ENCODE measurements around the gene IPO9.

Gene IPO9

DNA sequence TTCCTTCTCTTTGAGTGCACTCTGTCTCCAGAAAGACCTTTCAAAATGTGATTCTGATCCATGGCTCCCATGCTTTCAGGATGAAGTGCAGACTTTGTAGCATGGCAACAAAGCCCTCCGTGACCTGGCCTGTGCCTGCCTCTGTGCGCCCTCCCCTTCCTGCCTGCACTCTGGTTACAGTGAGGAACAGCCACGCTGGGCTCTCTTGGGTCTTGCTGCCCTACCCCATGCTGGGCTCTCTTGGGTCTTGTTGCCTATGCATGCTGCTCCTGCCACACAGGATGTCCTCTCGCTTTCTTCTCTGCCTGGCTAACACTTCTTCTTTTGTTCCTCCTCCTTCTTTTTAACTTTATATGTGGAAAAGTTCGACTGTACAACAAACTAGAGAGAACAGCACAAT, 89.4 kb downstream of the IPO9 start:
- no peak overlapping the region for H3K4me3 ChIP-seq (ENCODE audit: low read length)
- TF ChIP-seq, protein P1, sequence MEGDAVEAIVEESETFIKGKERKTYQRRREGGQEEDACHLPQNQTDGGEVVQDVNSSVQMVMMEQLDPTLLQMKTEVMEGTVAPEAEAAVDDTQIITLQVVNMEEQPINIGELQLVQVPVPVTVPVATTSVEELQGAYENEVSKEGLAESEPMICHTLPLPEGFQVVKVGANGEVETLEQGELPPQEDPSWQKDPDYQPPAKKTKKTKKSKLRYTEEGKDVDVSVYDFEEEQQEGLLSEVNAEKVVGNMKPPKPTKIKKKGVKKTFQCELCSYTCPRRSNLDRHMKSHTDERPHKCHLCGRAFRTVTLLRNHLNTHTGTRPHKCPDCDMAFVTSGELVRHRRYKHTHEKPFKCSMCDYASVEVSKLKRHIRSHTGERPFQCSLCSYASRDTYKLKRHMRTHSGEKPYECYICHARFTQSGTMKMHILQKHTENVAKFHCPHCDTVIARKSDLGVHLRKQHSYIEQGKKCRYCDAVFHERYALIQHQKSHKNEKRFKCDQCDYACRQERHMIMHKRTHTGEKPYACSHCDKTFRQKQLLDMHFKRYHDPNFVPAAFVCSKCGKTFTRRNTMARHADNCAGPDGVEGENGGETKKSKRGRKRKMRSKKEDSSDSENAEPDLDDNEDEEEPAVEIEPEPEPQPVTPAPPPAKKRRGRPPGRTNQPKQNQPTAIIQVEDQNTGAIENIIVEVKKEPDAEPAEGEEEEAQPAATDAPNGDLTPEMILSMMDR (IDR thresholded peaks at IDR 0.05; ENCODE audit: insufficient read depth, low read depth, low read length, missing control alignments) = no peak
- no peak for DNase-seq (ENCODE audit: low read depth)

DNA sequence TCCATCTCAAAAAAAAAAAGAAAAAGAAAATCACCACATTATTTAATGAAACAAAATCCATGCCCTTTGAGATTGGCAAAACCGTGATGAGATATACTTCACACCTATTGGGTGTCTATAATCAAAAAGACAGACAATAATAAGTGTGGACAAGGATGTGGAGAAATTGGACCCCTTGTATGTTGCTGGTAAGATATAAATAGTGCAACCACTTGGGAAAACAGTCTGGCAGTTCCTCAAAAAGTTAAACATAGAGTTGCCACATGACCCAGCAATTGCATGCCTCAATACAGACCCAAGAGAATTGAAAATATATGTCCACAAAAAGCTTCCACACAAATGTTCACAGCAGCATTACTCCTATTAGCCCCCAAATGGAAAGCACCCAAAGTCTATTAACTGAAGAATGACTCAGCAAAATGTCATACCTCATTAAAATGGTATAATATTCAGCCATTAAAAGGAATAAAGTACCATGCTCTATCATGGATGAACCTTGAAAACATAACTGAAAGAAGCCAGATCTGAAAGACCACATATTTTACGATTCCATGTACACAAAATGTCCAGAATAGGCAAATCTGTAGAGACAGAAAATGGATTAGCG, 93.1 kb downstream of the IPO9 start:
- H3K4me3 ChIP-seq (ENCODE audit: low read length) = no peak overlapping the region
- TF ChIP-seq, protein P1 (IDR thresholded peaks at IDR 0.05; ENCODE audit: insufficient read depth, low read depth, low read length, missing control alignments) = no peak
- no peak for DNase-seq (ENCODE audit: low read depth)

DNA sequence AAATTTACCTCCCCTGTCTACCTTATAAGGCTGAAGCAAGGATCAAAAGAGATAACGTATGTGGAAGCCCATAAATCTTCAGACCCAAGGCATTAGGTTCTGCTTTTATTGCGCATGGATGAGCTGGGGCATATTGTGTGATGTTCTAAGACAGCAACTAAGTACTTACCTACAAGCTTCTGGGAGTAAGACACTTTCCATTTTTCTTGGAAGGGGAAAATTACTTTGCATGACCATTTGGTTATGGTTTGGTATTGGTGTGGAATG, 96.3 kb downstream of the IPO9 start:
- DNase-seq (ENCODE audit: low read depth) = no peak
- H3K4me3 ChIP-seq (ENCODE audit: low read length) = no peak overlapping the region
- TF ChIP-seq, protein P1 (IDR thresholded peaks at IDR 0.05; ENCODE audit: insufficient read depth, low read depth, low read length, missing control alignments) = no peak

DNA sequence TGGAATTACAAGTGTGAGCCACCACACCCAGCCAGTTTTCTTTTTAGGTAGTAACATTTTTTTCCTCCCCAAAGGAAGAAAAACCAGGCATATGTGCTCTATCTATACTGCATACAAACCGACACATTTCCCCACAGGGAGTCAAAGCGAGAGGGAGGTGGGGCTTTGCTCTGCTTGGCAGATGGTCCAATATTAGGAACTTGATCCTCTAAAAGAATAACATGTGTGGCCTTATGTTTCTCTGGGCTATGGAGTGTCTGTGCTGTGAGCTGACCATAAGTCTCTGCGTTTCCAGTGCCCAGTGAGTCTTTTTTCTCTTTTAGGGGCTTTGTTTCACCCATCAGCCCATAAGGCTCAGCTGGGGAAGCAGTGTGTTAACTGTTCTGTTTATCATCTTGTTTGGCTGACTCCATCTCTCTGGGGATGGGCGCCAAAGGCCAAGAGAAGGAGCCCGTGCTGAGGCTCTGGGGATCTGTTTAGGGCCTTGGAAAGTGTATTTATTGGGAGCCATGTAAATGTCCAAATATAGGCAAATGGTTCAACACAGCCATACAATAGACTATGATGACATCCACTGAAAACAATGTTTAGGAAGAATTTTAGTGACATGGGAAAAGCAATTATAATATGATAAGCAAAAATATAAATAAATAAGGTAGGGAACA, 97.2 kb downstream of the IPO9 start:
- TF ChIP-seq, protein P1 (IDR thresholded peaks at IDR 0.05; ENCODE audit: insufficient read depth, low read depth, low read length, missing control alignments) = no peak
- H3K4me3 ChIP-seq (ENCODE audit: low read length) = no peak overlapping the region
- DNase-seq (ENCODE audit: low read depth) = no peak

DNA sequence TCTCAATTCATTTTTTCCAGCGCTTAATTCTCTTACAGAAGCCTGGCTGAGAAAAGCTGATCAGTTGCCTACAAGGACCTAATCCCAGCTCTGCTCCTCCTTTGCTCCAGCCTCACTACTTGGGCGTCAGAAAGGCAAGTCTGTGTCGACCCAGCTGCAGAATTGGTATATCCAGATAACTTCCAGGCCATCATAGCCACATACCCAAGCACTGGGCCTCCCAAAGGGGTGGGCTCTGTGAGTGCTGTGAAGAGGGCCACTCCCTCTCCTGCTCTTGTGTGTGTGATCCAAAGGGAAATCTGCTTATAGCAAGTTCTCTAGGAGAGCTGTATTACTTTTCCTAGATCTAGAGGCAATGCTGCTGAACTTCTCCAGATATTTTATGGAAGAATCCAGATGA, 99.3 kb downstream of the IPO9 start:
- TF ChIP-seq, protein P1 (IDR thresholded peaks at IDR 0.05; ENCODE audit: insufficient read depth, low read depth, low read length, missing control alignments) = no peak
- H3K4me3 ChIP-seq (ENCODE audit: low read length) = no peak overlapping the region
- no peak for DNase-seq (ENCODE audit: low read depth)

DNA sequence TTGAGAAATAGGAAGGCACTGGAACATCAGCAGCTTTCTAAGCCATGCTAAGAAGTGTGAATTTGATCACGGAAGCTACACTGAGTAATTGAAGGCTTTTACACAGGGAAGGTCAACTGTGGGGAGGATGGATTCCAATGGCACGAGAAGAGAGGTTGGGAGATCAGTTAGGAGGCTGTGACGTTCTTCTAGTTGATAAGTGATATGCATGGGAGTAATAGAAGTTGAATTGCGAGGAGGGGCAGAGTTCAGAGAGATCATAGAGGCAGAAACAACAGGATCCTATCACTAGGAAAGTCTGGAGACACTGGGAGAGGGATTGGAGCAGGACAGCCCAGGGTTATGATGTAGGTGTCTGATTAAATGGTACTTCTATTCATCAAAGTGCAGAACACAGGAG, 101.2 kb downstream of the IPO9 start:
- TF ChIP-seq, protein P1 (IDR thresholded peaks at IDR 0.05; ENCODE audit: insufficient read depth, low read depth, low read length, missing control alignments) = no peak
- no peak for DNase-seq (ENCODE audit: low read depth)
- no peak overlapping the region for H3K4me3 ChIP-seq (ENCODE audit: low read length)

DNA sequence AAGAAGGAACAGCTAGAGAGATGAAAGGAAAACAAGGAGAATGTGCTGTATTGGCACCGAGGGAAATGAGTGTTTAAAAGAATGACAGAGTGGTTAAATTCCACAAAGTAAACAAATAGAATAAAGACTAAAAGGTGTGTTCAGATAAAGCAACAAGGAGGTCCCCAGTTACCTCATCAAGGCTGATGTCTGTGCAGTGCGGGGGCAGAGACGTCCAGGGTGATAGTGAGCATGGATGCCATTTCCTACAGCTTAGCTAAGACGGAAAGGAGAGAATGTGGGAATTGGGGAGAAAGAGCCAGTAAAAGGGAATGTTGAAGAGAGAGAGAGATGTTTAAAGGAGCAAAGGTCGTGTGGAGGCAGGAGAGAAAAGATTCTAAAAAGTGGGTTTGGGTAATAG, 101.8 kb downstream of the IPO9 start:
- TF ChIP-seq, protein P1 (IDR thresholded peaks at IDR 0.05; ENCODE audit: insufficient read depth, low read depth, low read length, missing control alignments) = no peak
- H3K4me3 ChIP-seq (ENCODE audit: low read length) = no peak overlapping the region
- DNase-seq (ENCODE audit: low read depth) = no peak
